SIG-M5 treated with dmso at 0.1 percent for 504 hours (cell line): Measurements from ENCODE around the gene FOXP4.

Experiments used
- DNase-seq: peaks from one replicate; lab custom pipeline; 2025; ENCODE audit not compliant: unreplicated experiment; lab: John Stamatoyannopoulos, UW

Gene FOXP4

GRCh38 chr6:41519745-41520699 lies 26.2 kb upstream of the FOXP4 start:
- no peak for DNase-seq

DNA sequence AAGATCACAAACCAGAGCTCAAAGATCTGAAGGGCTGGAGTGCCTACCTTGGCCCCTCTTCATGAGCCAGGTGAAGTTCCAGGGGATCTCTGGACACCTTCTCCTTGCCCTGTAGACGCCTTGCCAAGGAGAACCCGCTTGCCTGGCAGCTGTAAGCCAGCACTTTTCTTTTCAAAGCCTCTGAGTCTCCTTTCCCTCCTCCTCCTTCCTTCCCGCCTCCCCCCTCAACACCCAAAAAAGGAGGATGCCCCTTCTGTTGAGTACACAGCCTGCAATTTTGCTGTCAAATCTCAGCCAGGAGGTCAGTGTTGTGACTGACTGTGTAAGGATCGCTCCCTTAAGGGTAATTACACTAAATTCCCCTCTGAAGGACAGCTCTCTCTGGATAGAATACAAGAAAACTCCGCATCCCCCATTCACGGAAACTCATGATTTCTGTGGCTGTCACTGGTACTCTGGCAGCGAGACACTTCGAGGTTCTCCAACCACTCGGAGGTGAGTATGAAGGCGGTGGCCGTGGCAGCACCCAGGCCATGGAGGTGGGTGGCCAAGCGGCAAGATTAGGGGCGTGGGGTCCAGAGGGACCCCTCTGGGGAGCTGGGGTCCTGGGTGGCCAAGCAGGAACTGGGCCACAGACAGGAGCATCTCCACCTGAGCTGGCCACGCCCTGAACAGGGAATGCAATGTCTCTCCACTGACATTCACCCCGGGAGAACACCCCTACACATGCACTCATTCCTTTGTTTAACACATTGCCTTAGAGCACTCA lies 23.2 kb upstream of the FOXP4 start:
- DNase-seq, result no peak

DNA sequence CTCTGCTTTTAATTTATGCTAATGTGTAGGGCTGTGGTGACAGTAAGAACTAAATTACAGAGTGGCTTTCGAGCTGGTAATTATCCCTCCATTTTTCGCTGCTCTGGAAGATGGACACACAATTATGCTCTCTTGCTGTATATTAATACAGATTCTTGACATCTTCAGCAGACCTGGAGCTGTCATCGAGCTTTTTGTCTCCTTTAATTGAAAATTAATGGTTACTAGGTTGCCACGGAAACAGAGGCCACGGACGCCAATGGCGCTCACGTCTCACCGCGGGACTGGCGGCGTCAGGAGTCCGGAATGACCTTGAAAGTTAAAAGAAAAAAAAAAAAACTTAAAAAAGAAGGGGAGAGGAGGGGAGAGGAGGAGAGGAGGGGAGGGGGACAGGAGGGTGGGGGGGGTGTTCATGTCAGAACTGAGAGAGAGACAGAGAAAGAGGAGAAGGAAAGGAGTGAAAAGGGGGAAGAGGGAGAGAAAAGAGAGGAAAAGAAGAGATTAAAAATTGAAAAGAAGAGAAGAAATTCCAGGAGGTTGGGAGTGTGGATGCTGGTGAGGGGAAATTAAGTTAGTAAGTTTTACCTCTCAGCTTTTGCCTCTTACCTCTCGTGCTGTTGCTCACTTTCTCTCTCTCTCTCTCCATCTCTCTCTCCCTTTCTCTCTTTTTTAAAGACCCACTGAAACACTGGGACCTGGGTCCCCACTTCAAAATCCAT lies 22.1 kb upstream of the FOXP4 start:
- DNase-seq, result no peak

GRCh38 chr6:41524634-41525011 lies 21.6 kb upstream of the FOXP4 start:
- DNase-seq, result no peak

DNA sequence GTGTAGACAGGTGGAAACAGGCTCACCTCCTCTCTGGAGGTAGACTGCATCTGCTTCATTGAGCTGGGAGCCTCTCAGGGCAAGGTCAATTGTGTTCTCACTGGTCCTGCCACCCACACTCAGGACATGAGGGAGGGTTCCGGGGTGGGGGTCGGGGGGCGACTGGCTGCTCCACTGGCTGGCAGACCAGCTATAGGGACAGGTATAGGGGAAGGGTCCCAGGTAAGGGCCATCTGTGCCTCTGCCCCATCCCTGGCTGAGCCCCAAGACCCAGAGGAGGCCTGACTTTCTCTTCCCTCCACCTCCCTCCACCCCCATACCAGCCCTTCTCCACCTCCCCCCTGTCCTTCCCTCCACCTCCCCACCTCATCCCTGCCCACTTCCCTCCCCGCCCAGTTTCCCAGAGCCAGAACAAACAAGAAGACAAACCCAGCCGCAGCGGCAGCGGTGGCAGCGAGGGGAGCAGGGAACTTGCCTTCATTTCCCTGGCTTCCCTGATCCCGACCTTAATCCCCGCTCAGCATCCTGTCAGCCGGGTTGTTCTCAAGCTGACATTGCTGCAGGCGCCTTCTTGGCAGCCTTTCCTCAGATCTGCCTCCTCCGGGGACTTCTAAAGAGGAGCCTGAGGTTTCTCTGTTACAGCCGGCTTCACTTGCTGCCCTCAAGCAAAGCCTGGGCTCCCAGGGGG lies 18.3 kb upstream of the FOXP4 start:
- no peak for DNase-seq

DNA sequence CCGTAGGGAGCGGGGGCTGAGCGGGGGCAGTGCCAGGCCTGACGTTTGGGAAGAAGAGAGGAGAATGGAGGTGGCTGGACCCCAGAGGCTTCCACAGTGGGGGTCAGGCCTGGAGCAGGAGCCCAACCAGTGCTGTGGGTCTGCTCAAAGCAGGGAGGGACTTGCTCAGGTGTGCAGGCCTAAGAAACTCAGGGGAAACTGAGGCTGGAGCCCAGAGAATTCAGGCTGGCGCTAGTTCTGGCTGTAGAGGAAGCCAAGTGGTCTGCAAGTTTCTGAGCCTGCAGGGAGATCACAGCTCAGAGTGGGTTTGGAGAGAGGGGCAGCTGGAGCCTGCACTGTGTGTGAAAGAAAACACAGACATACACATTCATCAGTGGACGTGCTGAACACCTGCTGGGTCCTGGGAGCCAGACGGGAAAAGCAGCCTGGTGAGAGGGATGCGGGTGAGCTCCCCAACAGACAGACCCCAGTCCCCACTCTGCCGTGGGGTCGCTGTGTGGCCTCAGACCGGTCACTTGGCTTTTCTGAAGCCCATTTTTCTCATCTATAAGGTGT lies 17.7 kb upstream of the FOXP4 start:
- no peak for DNase-seq

GRCh38 chr6:41529049-41529448 lies 17.1 kb upstream of the FOXP4 start:
- DNase-seq, result no peak

GRCh38 chr6:41529970-41530369 lies 16.2 kb upstream of the FOXP4 start:
- DNase-seq, result no peak

GRCh38 chr6:41530476-41530875 lies 15.7 kb upstream of the FOXP4 start:
- DNase-seq, result no peak

DNA sequence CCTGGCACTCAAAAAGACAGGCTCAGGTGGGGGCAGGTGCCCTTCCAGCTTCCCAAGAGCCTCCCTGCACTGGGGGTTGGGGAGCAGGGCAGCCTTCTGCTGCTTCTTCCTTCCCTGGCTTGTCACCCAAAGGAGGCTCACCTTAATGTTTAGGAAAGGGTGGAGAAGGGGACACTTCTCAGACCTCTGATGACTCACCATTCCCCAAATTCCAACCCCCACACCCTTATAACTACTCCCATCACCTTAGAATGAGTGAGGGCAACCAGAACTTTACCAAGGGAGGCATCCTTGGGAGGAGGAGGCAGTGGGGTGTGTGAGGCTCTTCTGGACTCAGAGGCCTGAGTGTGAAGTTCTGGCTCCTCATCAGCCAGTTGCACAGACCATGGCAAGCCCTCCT lies 15.2 kb upstream of the FOXP4 start:
- no peak for DNase-seq

GRCh38 chr6:41531591-41532582 lies 14.3 kb upstream of the FOXP4 start:
- DNase-seq, result peak; percentile 61

DNA sequence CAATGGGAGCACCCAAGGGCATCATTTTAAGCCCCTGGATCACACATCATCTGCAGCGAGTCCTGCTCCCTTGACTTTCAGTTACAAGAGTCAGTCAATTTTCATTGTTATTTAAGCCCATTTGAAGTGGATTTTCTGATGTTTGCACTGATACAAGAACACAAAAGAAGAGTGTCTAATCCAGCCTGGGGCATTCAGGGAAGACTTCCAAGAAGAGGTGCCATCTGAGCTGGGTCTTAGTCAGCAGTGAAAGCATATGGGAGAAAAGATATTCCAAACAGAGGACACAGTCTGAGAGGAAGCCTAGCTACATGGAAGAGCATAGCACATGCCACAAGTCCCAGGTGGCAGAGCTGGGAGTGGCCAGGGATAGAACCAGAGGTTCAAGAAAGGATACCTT lies 10.4 kb upstream of the FOXP4 start:
- no peak for DNase-seq

DNA sequence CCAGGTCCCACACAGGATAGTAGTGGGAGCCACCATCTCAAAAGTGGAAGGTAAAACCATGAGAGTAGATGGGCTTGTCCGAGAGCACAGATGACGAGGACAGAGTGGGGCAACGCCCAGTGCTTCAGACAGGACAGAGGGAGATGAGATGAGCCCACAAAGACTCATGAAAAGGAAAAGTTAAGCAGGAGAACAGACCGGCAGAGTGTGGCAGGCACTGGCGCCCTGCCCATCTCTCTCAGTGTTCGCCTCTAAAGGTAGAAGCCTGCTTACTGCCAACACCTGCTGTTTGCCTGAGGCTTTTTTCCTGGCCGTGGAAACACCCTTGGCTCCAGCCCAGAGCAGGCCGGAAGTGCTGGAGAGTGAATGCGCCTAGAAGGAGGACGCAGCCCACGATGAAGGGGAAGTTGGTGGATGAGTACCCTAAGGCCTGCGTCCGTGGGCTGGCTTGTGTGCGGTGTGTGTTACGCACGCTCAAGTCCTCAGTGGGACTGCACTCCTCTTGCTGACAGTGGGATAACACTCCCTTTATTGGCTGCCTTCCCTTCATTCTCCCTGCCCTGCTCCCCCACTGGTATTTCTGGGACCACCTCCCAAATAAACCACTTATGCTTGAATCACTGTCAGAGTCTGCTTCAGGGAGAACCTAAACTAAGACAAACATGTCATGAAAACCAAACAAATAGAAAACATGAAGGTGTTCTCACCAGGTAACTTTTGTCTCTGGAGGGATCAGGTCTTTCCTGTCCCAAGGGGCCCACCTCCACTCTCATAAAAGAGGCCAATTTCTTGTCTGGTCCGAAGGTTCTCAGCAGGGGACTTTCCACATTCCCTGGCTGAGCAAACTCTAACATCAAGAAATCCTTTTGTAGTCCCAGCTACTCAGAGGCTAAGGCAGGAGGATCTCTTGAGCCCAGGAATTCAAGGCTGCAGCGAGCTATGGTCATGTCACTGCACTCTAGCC lies 9.1 kb upstream of the FOXP4 start:
- peak; percentile 39 for DNase-seq

GRCh38 chr6:41538556-41539182 lies 7.5 kb upstream of the FOXP4 start:
- peak; percentile 86 for DNase-seq

- no peak for DNase-seq
These were observed 7.0 kb upstream of the FOXP4 start for GRCh38 chr6:41539204-41539603.

DNA sequence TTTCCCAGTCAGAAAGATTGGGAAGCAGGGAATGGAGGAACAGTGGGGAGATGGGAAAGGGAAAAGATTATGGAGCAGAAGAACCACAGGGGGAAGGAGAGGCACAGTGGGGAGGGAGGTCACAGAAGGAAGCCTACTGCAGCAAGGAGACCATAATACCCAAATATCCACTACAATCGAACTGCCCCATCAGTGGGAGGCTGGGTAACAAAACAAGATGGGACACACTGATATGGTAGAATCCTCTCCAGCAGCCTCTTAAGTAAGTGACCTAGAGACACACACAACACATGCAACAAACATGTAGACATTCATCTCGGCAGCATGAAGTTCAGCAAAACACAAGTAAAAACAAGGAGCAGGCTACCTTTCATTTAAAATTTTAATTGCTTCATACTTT lies 4.8 kb upstream of the FOXP4 start:
- no peak for DNase-seq

- DNase-seq, result no peak
These were observed 3.1 kb upstream of the FOXP4 start for GRCh38 chr6:41543087-41543486.

GRCh38 chr6:41545247-41545702 lies 906 bp upstream of the FOXP4 start:
- DNase-seq, result no peak
